KBM-7 (cell line): ENCODE data around the gene POU6F2.

Experiments used
- DNase-seq: peaks from one replicate; pipeline ENCODE4 v3.0.0-alpha.2; 2015
- in situ Hi-C: fragments of 300-500 bp; cut with MboI; formaldehyde crosslinking; loops from 2 replicates; pipeline ENCODE4 v1.14.3; 2020; ENCODE audit warnings: low sequenced_read_pairs, low pct_unique_long_range_greater_than_20kb, mixed read lengths

The POU6F2 gene

DNA sequence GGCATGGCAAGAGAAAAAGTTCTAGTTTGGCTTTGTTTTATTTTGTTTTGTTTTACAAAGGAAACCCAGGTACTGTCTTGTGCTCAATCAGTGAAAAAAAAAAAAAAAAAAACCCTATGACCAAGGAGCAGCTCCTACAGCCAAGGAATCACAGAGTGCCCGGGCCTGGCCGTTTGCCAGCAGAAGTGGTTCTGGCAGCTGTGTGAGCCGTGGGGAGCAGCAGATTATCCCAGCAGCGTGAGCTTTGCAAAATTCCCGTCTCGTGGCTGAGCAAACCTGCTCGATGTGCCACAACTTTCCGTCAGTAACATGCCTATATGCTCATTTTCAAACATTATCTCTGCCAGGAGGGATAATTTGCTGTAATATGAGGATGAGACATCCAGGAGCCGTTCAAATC lies 293.7 kb downstream of the POU6F2 start:
- in situ Hi-C loops, result no loop called here
- DNase-seq, result no peak

- in situ Hi-C loops, result no loop called here
- DNase-seq, result no peak
These were observed 294.4 kb downstream of the POU6F2 start for GRCh38 chr7:39272111-39272510.

GRCh38 chr7:39272691-39273090 lies 295.0 kb downstream of the POU6F2 start:
- no peak for DNase-seq
- in situ Hi-C loops, result no loop called here

DNA sequence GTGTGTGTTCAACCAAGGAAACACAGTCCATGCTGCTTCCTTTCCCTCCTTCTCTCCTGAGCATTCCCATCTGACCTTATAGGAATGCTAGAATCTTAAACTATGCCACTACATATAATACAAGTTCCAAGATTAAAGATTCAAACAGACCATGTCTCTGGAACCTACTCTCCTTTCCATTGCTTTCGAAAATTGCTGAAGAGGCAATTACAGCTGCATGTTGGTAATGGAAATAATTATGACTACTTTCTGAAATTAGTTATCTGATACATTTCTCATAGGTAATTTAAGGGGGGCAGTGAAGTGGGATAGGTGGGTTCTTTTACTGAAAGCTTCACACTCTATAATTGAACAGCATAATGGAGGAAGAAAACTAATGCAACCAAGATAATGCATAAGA lies 302.6 kb downstream of the POU6F2 start:
- DNase-seq, result no peak
- in situ Hi-C loops, result no loop called here

DNA sequence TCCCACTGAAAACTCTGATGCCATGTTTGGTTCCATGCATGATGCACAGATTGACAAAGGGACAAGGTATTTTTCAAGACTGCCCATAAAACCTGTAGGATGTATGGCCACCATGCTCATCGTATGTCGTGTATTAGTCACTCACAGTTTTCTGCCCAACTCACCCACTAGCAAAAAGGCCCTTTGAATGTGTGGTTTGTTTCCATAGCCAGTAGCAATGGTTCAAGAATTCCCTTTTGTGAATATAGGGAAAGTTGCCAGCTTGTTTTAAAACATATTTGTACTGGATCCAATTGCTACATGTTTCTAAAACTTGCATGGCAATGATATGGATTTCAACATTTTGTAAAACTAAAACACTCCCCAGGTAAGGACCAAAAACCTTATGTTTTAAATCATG lies 307.5 kb downstream of the POU6F2 start:
- in situ Hi-C loops, result no loop called here
- no peak for DNase-seq

DNA sequence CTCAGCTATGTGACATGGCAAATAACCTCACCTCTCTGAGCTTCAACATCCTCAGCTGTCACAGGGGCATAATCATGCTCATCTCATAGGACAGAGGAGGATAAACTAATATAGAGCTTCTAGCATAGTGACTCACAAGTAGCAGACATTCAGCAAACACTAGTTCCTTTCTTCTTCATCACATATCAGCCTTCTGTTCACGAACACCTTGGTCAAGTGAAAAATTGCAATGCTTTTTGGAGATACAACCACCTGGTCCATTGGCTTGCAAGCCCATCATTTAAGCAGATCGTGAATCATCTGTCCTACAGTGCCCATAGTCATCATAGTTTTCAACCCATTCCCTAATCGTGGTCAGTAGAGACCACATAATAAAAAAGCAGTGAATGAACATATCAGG lies 310.6 kb downstream of the POU6F2 start:
- in situ Hi-C loops, result no loop called here
- DNase-seq, result no peak

GRCh38 chr7:39291628-39292410 lies 314.1 kb downstream of the POU6F2 start:
- no peak for DNase-seq
- in situ Hi-C loops, result no loop called here

GRCh38 chr7:39293056-39293823 lies 315.5 kb downstream of the POU6F2 start:
- in situ Hi-C loops, result no loop called here
- no peak for DNase-seq

DNA sequence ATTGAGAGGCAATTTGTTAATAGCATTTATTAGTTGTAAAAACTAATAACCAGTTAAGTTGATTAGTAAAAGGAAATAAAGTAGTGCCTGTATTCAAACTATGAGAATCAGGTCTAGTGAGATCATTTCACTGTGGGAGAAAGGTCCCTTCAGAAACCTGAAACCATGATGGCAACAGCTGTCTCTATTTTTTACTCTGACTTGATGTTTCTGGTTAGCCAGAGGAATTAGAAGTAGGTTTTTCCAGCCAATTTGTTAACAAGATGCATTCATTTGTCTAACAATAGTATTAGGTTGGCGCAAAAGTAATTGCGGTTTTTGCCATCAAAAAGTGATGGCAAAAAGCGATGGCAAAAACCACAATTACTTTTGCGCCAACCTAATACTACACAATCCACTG lies 316.3 kb downstream of the POU6F2 start:
- in situ Hi-C loops, result no loop called here
- DNase-seq, result no peak

DNA sequence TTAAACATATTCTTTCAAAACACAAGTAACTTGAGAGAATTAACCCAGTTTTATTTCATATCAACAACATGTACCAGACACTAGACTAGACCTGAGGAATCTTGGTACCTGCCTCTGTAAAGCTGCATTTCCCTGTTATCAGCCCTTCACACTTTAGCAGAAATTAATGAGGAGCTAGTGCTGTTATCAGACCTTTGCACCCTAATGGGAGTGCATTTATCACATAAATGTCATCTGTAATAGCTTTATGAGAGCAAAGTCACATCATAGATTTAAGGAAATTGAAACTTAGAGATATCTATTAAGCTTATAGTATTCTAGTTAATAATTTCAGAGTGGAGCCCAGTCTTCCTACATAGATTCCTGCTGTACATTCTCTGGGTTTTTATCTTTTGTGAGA lies 318.1 kb downstream of the POU6F2 start:
- no peak for DNase-seq
- in situ Hi-C loops, result no loop called here

GRCh38 chr7:39299695-39300094 lies 322.0 kb downstream of the POU6F2 start:
- in situ Hi-C loops, result no loop called here
- no peak for DNase-seq

DNA sequence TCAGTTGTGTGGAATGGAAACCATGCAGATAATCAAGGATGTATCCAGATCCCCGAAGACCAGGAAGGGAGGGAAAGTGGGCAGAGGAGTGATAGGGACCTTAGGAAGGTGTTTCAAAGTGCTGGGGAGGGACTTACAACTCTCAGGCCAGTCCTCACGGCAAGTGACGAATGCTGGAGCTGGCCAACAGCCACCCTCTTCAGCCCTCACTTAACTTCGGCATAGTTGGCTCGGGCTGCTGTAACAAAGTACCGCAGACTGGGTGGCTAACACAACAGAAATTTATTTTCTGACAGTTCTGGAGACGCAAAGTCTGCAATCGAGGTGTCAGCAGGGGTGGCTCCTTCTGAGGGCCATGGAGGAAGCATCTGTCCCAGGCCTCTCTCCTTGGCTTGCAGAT lies 322.6 kb downstream of the POU6F2 start:
- DNase-seq, result no peak
- in situ Hi-C loops, result no loop called here

DNA sequence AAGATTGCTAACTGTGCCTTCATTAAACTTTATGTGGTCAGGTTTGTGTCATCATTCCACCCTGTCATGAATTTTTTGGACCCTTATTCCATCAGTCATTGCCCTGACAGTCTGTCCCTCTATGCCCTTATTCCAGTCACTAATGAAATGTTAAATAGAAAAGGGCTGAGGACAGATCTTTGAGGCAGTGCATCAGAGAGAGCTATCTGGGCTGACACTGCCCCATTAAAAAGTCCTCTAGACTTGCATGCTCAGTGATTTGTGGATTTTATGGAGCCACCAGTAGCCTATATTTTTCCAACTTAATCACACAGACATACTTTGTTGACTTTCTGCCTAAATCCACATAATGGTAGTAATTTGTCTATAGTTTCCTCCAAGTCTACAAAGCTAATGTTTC lies 323.8 kb downstream of the POU6F2 start:
- in situ Hi-C loops, result no loop called here
- DNase-seq, result no peak

GRCh38 chr7:39304178-39304577 lies 326.5 kb downstream of the POU6F2 start:
- in situ Hi-C loops, result no loop called here
- no peak for DNase-seq

GRCh38 chr7:39304668-39305405 lies 327.1 kb downstream of the POU6F2 start:
- DNase-seq, result no peak
- in situ Hi-C loops, result no loop called here

DNA sequence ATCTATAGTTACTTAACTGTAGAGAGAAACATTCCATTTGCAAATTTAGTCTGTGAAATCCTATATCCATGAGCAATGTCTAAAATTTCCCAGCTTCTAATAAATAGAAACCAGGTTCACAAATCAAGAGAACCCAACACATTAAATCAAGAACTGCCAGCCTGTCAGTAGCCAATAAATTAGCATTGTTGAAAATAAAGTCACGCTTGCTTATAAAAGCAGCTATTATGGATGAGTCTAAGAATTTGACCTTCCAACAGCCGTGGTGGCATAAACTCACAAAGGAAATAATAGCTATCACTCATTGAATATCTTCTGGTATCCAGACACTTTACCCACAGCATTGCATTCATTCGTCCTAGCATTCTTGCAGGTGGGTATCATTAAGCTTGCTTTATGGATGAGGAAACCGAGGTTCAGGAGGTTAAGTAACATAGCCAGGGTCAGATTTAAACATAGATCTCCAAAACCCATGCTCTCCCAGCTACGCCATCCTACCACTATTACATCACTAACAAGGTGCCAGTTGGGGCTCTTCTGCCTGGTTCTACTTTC lies 328.4 kb downstream of the POU6F2 start:
- in situ Hi-C loops, result no loop called here
- DNase-seq, result no peak

GRCh38 chr7:39310699-39311098 lies 333.0 kb downstream of the POU6F2 start:
- in situ Hi-C loops, result no loop called here
- no peak for DNase-seq

- in situ Hi-C loops, result no loop called here
- no peak for DNase-seq
These were observed 334.7 kb downstream of the POU6F2 start for GRCh38 chr7:39312254-39312989.

DNA sequence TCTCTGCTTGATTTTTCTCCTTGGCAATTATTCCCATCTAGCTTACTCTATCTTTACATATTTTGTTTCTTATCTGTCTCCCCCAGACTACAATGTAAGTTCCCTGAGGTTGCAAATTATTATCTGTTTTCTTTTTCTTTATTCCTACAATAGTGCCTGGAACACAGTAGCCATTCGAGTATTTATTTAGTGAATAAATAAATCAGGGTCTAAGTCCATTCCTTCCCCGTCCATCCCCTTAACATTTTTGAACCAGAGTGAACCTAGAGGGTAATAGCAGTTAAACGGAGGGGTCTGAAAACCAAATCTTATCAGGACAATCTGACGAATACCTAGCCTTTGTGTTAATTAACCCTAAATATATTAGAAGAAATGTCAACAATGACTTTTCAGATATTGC lies 335.7 kb downstream of the POU6F2 start:
- DNase-seq, result no peak
- in situ Hi-C loops, result no loop called here
